Astrocyte of the spinal cord (primary cell): Measurements from ENCODE around the gene PDZD2.

Experiments
- DNase-seq: peaks from one replicate; pipeline ENCODE4 v3.0.0; 2011; ENCODE audit warnings: low read depth, low spot score
- H3K4me3 ChIP-seq: 2 replicates; pipeline ENCODE4 v1.5.1; 2011; ENCODE audit warnings: low read depth, mild to moderate bottlenecking, low read length, moderate library complexity
- in situ Hi-C: cut with HindIII; loops from 2 replicates; pipeline ENCODE4 v1.10.0; 2017; ENCODE audit warnings: low sequenced_read_pairs
- TF ChIP-seq, protein P1 (sequence below): IDR thresholded peaks from 2 replicates; pipeline ENCODE4 v1.5.1; 2012; ENCODE audit warnings: low read depth, mild to moderate bottlenecking, low read length, inconsistent platforms

PDZD2 gene

DNA sequence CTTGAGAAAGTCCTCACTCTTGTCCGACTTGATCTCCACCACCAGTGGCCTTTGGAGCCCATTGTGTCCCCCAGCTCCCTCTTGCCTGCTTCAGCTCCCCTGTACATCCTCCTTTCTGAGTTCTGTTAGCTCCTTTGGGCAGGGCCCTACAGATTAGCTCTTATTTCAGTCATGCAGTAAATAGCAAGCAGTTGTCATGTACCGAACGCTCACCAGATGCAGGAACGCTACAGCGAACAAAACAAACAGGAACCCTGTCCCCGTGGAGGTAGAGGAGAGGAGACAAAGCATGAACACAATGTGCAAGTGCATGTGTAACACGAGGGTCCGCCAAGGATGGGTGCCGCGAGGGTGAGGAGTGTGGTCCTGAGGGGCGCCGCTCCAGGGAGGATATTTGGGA is 111.3 kb downstream of the PDZD2 start:
- TF ChIP-seq, protein P1, sequence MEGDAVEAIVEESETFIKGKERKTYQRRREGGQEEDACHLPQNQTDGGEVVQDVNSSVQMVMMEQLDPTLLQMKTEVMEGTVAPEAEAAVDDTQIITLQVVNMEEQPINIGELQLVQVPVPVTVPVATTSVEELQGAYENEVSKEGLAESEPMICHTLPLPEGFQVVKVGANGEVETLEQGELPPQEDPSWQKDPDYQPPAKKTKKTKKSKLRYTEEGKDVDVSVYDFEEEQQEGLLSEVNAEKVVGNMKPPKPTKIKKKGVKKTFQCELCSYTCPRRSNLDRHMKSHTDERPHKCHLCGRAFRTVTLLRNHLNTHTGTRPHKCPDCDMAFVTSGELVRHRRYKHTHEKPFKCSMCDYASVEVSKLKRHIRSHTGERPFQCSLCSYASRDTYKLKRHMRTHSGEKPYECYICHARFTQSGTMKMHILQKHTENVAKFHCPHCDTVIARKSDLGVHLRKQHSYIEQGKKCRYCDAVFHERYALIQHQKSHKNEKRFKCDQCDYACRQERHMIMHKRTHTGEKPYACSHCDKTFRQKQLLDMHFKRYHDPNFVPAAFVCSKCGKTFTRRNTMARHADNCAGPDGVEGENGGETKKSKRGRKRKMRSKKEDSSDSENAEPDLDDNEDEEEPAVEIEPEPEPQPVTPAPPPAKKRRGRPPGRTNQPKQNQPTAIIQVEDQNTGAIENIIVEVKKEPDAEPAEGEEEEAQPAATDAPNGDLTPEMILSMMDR = no peak
- no peak for DNase-seq
- no peak overlapping the region for H3K4me3 ChIP-seq
- in situ Hi-C loops = no loop called here

DNA sequence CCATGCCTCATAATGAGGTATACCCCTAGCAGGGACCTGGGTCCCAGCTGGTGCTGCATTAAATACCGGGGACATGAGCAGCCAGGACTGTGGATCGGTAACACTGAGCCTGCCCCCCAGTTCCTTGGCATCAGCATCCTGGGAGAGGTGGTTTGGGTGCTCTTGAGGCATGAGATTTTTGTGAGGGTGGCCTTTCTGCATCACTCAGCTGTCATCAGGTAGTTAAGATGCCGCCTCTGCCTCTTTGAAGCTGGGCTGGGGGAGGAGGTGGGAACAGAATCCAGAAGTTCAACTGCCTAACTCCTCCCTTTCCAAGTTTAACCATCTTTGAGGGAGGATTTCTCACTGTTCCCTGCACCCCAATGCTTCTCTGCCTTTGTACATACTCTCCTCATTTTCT is 112.7 kb downstream of the PDZD2 start:
- no peak for DNase-seq
- no peak overlapping the region for H3K4me3 ChIP-seq
- TF ChIP-seq, protein P1 = no peak
- in situ Hi-C loops = no loop called here

DNA sequence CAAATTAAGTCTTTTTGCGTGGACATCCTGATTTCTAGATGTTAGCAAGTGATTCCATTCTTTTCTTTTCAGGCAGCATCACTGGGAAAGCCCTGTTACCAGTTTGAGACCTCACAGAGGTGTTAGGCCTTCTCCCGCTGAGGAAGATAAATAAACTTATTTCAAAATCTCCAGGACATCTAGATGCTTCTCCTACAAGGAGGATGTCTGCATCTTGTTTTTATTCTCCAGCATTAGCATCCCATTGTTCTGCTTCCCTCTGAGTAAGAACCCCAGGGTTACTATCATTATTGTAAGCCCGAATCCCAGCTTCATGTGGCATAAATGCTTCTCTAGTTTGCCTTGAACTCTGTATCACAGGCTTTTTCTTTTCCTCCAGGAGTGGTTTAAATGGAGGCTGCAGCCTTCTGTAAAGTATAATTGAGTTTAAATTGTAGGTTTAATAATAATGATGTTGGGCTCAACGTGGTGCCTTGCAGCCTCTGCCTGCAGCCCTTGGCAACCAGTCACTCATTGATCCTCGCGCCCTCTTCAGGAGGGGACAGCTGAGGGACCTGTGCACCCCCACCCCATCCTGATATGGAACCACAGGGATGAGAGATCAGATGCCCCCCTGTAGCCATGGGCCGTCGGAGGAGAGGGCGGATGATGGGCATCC is 114.9 kb downstream of the PDZD2 start:
- TF ChIP-seq, protein P1 = no peak
- H3K4me3 ChIP-seq = no peak overlapping the region
- no peak for DNase-seq
- in situ Hi-C loops = no loop called here

DNA sequence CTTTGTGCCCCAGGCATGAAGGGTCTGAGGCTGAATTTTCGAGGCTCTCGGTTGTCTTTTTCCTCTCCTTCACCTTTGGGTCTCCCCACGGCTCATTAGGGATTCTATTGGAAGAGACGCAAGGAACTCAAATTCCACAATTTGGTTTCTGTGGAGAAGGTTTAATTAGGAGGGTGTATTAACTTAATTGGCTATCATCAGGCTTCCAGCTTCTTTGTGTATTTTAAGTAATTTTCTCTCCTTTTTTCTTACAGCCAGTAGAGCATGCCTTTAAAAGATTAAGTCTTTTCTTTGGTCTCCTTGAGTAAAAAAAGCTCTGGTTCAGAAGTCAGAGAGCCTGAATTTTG is 115.4 kb downstream of the PDZD2 start:
- TF ChIP-seq, protein P1 = no peak
- H3K4me3 ChIP-seq = no peak overlapping the region
- no peak for DNase-seq
- in situ Hi-C loops = no loop called here

DNA sequence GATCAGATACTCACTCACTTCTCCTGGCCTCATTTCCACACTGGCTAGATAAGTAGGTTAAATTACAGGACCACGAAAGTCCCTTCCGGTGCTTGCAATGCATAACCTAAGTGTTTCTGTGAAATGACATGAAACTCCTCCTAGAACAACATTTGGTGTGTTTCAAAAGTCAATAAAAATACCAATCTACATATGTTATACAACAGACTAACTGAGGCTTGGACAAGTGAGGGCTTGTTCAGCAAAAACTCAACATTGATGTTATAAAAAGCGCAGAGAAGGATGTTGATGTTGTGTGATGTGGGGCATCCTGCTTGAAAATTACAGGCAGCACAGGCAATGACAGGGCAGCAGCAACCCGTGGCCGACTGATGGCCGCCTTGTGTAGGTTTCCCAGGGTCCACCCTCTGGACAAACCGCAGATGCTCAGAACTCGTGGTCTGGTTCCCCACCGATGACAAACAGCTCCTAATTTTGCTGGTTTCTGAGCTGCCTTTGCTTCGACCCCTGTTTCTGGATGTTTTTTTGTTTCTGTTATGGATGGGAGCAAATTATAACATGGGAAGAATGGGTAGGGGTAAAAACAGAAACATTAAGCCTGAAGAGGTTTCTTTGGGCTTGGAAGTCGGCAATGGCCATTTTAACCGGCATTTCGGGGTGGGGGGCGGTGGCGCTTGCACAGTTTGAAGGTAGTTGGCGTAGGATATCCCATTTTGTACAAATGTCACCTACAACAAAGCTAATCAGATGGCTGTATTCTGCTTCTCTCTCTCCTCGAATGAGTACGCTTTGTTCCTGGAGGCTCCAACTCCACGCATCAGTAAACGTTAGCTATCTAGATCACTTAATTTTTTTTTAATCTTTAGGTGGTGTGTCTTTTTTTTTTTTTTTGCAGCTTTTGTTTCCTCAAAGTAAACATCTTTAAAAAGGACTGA is 116.1 kb downstream of the PDZD2 start:
- TF ChIP-seq, protein P1 = no peak
- in situ Hi-C loops = no loop called here
- no peak overlapping the region for H3K4me3 ChIP-seq
- no peak for DNase-seq

DNA sequence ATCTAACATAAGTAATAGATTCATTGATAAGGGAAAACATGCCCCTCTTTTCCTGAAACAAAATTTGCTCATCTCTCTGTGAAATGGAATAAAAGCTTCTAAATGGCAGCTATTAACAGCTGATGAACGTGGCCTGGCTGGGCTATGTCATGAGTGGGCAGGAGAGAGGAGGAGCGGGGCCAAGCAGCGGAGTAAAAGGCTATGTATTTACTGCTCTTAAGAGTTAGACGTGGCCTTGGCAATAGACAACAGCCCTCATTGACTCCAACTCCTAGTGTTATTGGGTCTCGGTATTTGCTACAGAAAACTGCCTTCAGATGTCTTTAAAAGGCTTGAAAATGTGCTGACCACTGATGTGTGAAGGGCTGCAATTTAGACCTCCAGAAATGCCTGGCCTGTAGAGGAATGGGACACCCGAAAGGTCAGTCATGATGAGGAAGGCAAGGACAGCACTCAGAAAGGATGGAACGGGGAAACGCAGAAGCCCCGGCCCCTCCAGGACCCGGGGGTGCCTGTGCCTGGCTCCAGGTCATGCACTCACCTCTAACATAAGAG is 116.8 kb downstream of the PDZD2 start:
- in situ Hi-C loops = no loop called here

More for the DNA sequence above, 116.8 kb downstream of the PDZD2 start:
- no peak overlapping the region for H3K4me3 ChIP-seq
- no peak for DNase-seq
- TF ChIP-seq, protein P1 = no peak
